PC-9 (cell line): ENCODE data around the gene HLCS. TPM values are rescaled to one million over a fixed set of nuclear protein-coding genes. Genes with fewer than 3 reads are reported as not detected.

Source experiments
- BruUV-seq: library from RNA; stranded (reverse); fragments of 400-500 nt; replicated peaks from 2 replicates; lab custom pipeline; 2021; lab: Mats Ljungman, UMichigan
- CTCF ChIA-PET: fragments of 300-600 bp; sonication (Branson Sonifier 250); formaldehyde crosslinking; loops from one replicate; lab custom pipeline; 2022; ENCODE audit warnings: antibody characterized with exemption; lab: Charles Lee
- POLR2A ChIA-PET: fragments of 300-600 bp; sonication (Branson Sonifier 250); formaldehyde crosslinking; loops from one replicate; lab custom pipeline; 2022; ENCODE audit warnings: antibody characterized with exemption; ENCODE audit not compliant: unreplicated experiment; lab: Charles Lee
- DNase-seq, 2 experiments: peaks; one replicate each; pipeline versions ENCODE4 v3.0.0 to v3.0.0-alpha.2; 2015 to 2022; ENCODE audit warnings: mixed read lengths in 1 of 2
- H2AFZ ChIP-seq: fragments of 200-600 bp; sonication (generic); 2 replicates; pipeline ENCODE4 v1.8.1; 2017; ENCODE audit warnings: antibody characterized with exemption
- H3F3A ChIP-seq: fragments of 200-600 bp; sonication (generic); 2 replicates; pipeline ENCODE4 v1.8.1; 2017; ENCODE audit warnings: antibody characterized with exemption, mild to moderate bottlenecking, low read depth; ENCODE audit not compliant: insufficient read depth
- H3K27ac ChIP-seq: fragments of 200-600 bp; sonication (generic); 2 replicates; pipeline ENCODE4 v1.6.1; 2016; ENCODE audit warnings: mixed run types
- H3K27me3 ChIP-seq: fragments of 200-600 bp; sonication (generic); 2 replicates; pipeline ENCODE4 v1.6.1; 2016; ENCODE audit warnings: low read depth, mixed run types; ENCODE audit not compliant: insufficient read depth
- H3K36me3 ChIP-seq: fragments of 200-600 bp; sonication (generic); 2 replicates; pipeline ENCODE4 v1.6.1; 2016; ENCODE audit warnings: low read depth, mixed run types
- H3K4me1 ChIP-seq: fragments of 200-600 bp; sonication (generic); replicated peaks from 2 replicates; pipeline ENCODE4 v1.6.1; 2016; ENCODE audit warnings: mixed run types; ENCODE audit not compliant: insufficient read depth
- H3K4me2 ChIP-seq: fragments of 200-600 bp; sonication (generic); 2 replicates; pipeline ENCODE4 v1.6.1; 2017; ENCODE audit warnings: mixed run types
- H3K4me3 ChIP-seq: fragments of 200-600 bp; sonication (generic); 2 replicates; pipeline ENCODE4 v1.6.1; 2016; ENCODE audit warnings: mixed run types
- H3K79me2 ChIP-seq: fragments of 200-600 bp; sonication (generic); 2 replicates; pipeline ENCODE4 v1.6.1; 2017; ENCODE audit warnings: low read depth, mixed run types
- H3K9me2 ChIP-seq: fragments of 200-600 bp; sonication (generic); 2 replicates; pipeline ENCODE4 v1.8.1; 2017; ENCODE audit warnings: mild to moderate bottlenecking; ENCODE audit not compliant: insufficient read depth
- H3K9me3 ChIP-seq: fragments of 200-600 bp; sonication (generic); 2 replicates; pipeline ENCODE4 v1.8.1; 2016; ENCODE audit warnings: low read depth; ENCODE audit not compliant: insufficient read depth
- H4K20me1 ChIP-seq: fragments of 200-600 bp; sonication (generic); 2 replicates; pipeline ENCODE4 v1.8.1; 2017; ENCODE audit not compliant: insufficient read depth
- EZH2 ChIP-seq: fragments of 200-600 bp; sonication (generic); IDR thresholded peaks from 2 replicates; pipeline ENCODE4 v1.8.0; 2017; ENCODE audit warnings: antibody characterized with exemption, low read depth
- intact Hi-C: fragments of 100-400 bp; cut with micrococcal nuclease; formaldehyde crosslinking; loops from one replicate; pipeline ENCODE4 v1.10.0; 2022; ENCODE audit not compliant: unreplicated experiment
- total RNA-seq: library from RNA; stranded (reverse); gene quantifications from 2 replicates; pipeline ENCODE4 v1.2.3, GENCODE V29; 2021
- TF ChIP-seq, protein P1 (sequence below): fragments of 200-600 bp; sonication (generic); conservative IDR thresholded peaks from 2 replicates; pipeline ENCODE4 v1.6.1; 2017; ENCODE audit warnings: mixed run types, antibody characterized with exemption, mild to moderate bottlenecking, moderate library complexity

HLCS gene
- total RNA-seq, 1 experiment from 2014 or later = 21.6 TPM

DNA sequence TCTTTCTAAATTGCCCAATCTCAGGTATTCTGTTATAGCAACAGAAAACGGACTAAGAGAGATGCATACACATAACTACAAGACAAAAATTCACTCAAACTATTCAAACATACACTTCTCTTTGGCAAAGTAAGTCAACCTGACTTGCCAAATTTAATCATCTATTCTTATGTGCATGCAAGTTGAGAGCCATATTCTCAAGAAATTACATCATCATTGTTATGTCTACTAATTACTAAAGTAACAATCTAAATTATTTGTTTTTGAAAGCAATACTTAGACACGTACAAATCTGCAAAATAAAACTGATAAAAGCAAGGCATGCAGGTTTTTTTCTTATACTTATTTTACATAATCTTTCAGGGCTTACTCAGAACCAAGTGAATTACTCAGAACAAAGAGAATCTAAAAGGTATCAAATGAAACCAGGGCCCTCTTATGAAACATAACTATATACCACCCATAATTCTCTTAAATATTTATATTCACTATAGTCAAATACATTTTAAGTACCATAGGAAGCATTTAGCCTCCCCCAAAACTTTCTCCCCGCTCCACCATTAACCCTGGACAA is 62.3 kb downstream of the HLCS start:
- Histone ChIP-seq H3K4me1 (peaks cover 2% of the 10 kb centered on the region), H3K36me3 (no peaks in the 10 kb centered on the region), H3K27me3 (no peaks in the 10 kb centered on the region), H3K4me2 (no peak overlapping the region), H3K4me3 (no peak overlapping the region), H3K79me2 (peaks cover 12% of the 10 kb centered on the region; the same call in 1 of the 2 replicates), H3K9me2 (no peaks in the 10 kb centered on the region), H3F3A (no peaks in the 10 kb centered on the region), H2AFZ (no peak overlapping the region), H3K27ac (no peak overlapping the region), H3K9me3 (no peaks in the 10 kb centered on the region), H4K20me1 (no peaks in the 10 kb centered on the region; the same call in 1 of the 2 replicates)
- intact Hi-C loops = no loop called here
- POLR2A ChIA-PET = no interaction called here
- TF ChIP-seq, protein P1, sequence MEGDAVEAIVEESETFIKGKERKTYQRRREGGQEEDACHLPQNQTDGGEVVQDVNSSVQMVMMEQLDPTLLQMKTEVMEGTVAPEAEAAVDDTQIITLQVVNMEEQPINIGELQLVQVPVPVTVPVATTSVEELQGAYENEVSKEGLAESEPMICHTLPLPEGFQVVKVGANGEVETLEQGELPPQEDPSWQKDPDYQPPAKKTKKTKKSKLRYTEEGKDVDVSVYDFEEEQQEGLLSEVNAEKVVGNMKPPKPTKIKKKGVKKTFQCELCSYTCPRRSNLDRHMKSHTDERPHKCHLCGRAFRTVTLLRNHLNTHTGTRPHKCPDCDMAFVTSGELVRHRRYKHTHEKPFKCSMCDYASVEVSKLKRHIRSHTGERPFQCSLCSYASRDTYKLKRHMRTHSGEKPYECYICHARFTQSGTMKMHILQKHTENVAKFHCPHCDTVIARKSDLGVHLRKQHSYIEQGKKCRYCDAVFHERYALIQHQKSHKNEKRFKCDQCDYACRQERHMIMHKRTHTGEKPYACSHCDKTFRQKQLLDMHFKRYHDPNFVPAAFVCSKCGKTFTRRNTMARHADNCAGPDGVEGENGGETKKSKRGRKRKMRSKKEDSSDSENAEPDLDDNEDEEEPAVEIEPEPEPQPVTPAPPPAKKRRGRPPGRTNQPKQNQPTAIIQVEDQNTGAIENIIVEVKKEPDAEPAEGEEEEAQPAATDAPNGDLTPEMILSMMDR = no peak
- no peak for TF ChIP-seq EZH2
- DNase-seq = no peak
- CTCF ChIA-PET = no interaction called here
- no TSS peak for BruUV-seq

DNA sequence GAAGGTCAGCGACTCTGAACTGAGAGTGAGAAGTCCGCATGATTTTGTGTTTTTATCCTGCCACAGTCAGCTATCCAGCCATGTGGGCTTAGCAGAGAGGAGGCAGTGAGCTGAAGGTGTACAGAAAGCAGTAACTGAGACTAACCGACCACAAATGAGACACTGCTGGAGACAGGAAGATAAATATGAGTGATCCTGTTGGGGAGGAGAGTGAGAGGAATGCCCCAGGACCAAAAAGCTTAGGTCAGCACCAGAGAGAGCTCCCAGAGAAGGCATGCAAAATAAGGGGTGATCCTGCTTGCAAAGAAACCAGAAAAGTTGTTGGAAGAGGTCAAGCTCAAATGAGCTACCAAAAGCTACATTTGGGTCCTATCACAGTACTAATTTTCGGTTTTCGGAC is 63.7 kb downstream of the HLCS start:
- POLR2A ChIA-PET = no interaction called here
- Histone ChIP-seq H3K27ac (no peak overlapping the region), H3F3A (no peaks in the 10 kb centered on the region), H3K9me2 (no peaks in the 10 kb centered on the region), H3K27me3 (no peaks in the 10 kb centered on the region), H3K4me2 (no peak overlapping the region), H3K4me1 (no peaks in the 10 kb centered on the region), H4K20me1 (no peaks in the 10 kb centered on the region; the same call in 1 of the 2 replicates), H3K36me3 (no peaks in the 10 kb centered on the region), H3K9me3 (no peaks in the 10 kb centered on the region), H2AFZ (no peak overlapping the region), H3K79me2 (0 out of 2 replicates have a peak, but pooled peaks cover under 1% of the 10 kb centered on the region), H3K4me3 (no peak overlapping the region)
- DNase-seq = no peak
- BruUV-seq = no TSS peak
- intact Hi-C loops = no loop called here
- TF ChIP-seq, protein P1 = no peak
- TF ChIP-seq EZH2 = no peak
- CTCF ChIA-PET = no interaction called here

DNA sequence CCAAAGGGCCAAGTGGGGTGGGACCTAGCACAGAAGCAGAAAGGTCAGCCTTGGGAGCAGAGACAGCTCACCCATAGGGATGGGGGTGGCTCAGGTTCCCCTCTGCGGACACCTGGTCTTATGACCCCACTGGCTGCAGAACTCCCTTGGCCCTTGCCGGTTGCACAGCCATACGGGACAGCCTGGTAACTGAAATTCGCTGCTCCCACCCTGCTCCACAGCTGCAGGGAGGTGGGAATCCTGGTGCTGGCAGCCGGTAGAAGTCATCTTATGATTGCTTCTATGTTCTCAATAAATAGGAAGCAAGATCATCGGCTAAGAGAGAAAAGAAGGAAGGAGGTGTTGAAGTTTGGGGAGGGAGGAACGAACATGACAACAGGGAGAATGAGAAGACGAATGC is 64.1 kb downstream of the HLCS start:
- H3K4me2 ChIP-seq = no peak overlapping the region
- H3K27ac ChIP-seq = no peak overlapping the region
- ChIA-PET CTCF (no interaction called here), POLR2A (no interaction called here)
- no peaks in the 10 kb centered on the region for H3K4me1 ChIP-seq
- BruUV-seq = no TSS peak
- H3K9me3 ChIP-seq = no peaks in the 10 kb centered on the region
- no peaks in the 10 kb centered on the region for H3K36me3 ChIP-seq
- no peaks in the 10 kb centered on the region for H3K9me2 ChIP-seq
- no peaks in the 10 kb centered on the region; the same call in 1 of the 2 replicates for H4K20me1 ChIP-seq
- DNase-seq = no peak
- no peak overlapping the region for H2AFZ ChIP-seq
- no peak for TF ChIP-seq EZH2
- TF ChIP-seq, protein P1 = no peak
- no peak overlapping the region for H3K4me3 ChIP-seq
- intact Hi-C loops = no loop called here
- no peaks in the 10 kb centered on the region for H3F3A ChIP-seq
- no peaks in the 10 kb centered on the region for H3K27me3 ChIP-seq
- no peaks in the 10 kb centered on the region for H3K79me2 ChIP-seq
